GM13977 (cell line): Measurements from ENCODE around the gene GALNT11.

Experiments used
- DNase-seq: peaks from one replicate; pipeline ENCODE4 v3.0.0; 2012; ENCODE audit warnings: low spot score
- in situ Hi-C: fragments of 300-500 bp; cut with MboI; formaldehyde crosslinking; loops from one replicate; pipeline ENCODE4 v1.12.0; 2022; ENCODE audit warnings: low sequenced_read_pairs, low pct_unique_long_range_greater_than_20kb, mixed read lengths, inconsistent platforms; ENCODE audit not compliant: unreplicated experiment
- TF ChIP-seq, protein P1 (sequence below): IDR thresholded peaks from 2 replicates; pipeline ENCODE4 v1.5.1; 2012; ENCODE audit warnings: mild to moderate bottlenecking, control low read depth; ENCODE audit not compliant: insufficient read depth; ENCODE audit errors: extremely low read depth, missing control alignments

Gene GALNT11

GRCh38 chr7:152086513-152086912 is 61.0 kb downstream of the GALNT11 start:
- in situ Hi-C loops: no loop called here
- TF ChIP-seq, protein P1, sequence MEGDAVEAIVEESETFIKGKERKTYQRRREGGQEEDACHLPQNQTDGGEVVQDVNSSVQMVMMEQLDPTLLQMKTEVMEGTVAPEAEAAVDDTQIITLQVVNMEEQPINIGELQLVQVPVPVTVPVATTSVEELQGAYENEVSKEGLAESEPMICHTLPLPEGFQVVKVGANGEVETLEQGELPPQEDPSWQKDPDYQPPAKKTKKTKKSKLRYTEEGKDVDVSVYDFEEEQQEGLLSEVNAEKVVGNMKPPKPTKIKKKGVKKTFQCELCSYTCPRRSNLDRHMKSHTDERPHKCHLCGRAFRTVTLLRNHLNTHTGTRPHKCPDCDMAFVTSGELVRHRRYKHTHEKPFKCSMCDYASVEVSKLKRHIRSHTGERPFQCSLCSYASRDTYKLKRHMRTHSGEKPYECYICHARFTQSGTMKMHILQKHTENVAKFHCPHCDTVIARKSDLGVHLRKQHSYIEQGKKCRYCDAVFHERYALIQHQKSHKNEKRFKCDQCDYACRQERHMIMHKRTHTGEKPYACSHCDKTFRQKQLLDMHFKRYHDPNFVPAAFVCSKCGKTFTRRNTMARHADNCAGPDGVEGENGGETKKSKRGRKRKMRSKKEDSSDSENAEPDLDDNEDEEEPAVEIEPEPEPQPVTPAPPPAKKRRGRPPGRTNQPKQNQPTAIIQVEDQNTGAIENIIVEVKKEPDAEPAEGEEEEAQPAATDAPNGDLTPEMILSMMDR: no peak
- DNase-seq: no peak

- no peak for DNase-seq
- TF ChIP-seq, protein P1: no peak
- in situ Hi-C loops: no loop called here
Observed at GRCh38 chr7:152089183-152089582, 63.7 kb downstream of the GALNT11 start.

DNA sequence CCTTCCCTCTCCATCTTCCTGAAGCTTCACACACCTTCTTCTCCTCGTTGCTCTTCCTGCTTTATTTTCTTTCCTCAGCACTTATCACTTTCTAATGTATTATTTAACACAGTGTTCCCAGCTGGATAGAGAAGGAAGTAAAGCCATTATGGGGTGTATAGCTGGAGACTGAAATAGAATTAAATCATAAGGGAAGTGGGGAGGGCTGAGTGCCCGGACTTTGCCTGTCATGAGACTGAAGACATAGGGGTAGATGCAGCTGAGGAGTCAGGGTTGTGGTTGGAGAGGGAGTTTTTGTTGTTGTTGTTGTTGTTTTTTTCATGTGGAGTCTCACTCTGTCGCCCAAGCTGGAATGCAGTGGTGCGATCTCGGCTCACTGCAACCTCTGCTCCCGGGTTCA is 65.3 kb downstream of the GALNT11 start:
- no peak for DNase-seq
- TF ChIP-seq, protein P1: no peak
- in situ Hi-C loops: no loop called here

DNA sequence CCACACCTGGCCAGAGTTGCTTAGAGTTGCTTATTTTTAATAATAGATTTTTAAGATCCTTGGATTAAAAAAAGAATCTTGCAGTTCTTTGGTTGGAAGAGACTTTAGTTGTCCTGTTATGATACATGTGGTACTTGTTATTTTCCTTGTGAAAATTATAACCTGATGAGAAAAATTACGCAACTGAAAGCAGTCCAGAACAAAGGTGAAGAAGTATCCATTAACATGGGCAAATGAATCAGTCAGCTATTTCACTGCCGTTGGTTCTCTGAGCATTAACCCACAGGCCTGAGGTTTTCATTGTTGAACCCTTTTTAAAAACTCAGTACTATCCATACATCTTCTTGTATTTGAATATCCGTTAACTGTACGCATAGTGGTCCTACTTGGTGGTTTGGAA is 68.2 kb downstream of the GALNT11 start:
- in situ Hi-C loops: no loop called here
- DNase-seq: no peak
- TF ChIP-seq, protein P1: no peak

GRCh38 chr7:152095771-152096170 is 70.3 kb downstream of the GALNT11 start:
- TF ChIP-seq, protein P1: no peak
- no peak for DNase-seq
- in situ Hi-C loops: no loop called here

DNA sequence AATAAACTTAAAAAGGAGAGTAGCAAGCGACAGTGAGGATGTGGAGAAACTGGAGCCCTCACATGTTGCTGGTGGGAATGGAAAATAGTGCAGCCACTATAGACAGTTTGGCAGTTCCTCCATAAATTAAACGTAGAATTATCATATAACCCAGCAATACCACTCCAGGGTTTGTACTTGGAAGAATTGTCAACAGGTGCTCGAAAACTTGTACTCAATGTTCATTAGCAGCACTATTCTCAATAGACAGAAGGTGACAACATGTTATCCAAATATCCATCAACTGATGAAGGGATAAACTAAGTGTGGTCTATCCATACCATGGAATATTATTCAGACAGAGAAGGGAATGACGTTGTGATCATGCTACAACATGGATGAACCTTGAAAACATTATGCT is 71.9 kb downstream of the GALNT11 start:
- no peak for DNase-seq
- TF ChIP-seq, protein P1: no peak
- in situ Hi-C loops: no loop called here

DNA sequence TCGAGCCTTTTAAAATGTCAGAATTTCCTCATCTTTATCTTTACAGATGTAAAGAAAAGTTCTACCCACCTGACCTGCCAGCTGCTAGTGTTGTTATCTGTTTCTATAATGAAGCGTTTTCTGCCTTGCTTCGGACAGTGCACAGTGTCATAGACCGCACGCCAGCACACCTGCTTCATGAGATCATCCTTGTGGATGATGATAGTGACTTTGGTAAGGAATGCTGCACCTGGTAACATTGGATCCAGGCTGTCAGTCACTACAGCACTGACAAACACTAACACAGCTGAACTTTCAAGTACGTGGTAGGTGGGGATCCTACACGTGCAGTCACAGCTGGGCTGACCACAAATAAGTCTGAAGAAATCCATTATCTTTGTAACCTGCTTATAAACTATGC is 77.6 kb downstream of the GALNT11 start:
- TF ChIP-seq, protein P1: no peak
- in situ Hi-C loops: no loop called here
- DNase-seq: no peak
